DND-41 (cell line): Measurements from ENCODE around the gene CRYGA.

Source experiments
- CTCF ChIP-seq: IDR thresholded peaks from 2 replicates; pipeline ENCODE4 v1.5.1; 2012; ENCODE audit warnings: borderline replicate concordance, low read length, moderate library complexity, mild to moderate bottlenecking; ENCODE audit not compliant: poor library complexity, severe bottlenecking; ENCODE audit errors: extremely low read depth
- EZH2 ChIP-seq: IDR thresholded peaks from 3 replicates; pipeline ENCODE4 v1.6.1; 2012; ENCODE audit warnings: borderline replicate concordance, low read depth, mild to moderate bottlenecking, moderate library complexity, low read length, inconsistent platforms; ENCODE audit not compliant: severe bottlenecking

- TF ChIP-seq CTCF (no peak), EZH2 (no peak)
Observed at GRCh38 chr2:208150094-208150493, 13.3 kb downstream of the CRYGA start.
